ENCODE data around the gene PPM1H.
"Not testable (repeated sequence)": the region's sequence is repeated elsewhere in the genome, so short reads cannot be mapped to it uniquely, and the experiment has no call there.

Gene PPM1H

DNA sequence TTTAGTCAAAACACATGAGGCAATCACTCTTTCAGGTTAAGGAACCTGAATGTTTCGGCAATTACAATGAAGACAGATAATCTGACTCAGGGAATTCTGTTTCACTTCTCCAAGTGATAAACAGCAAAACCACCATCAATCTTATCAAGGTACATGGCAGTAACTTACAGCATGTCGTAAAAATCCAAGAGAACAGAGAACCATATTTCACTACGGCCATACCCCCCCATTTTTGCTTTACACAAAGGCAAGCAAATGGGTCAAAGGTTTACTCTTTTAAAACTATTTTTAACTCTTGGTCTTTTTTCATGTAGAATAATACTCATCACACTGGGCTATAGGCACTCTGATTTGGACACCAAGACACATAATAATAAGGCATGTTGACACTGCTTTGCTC is 102.4 kb downstream of the PPM1H start:
- no peak for DNase-seq

DNA sequence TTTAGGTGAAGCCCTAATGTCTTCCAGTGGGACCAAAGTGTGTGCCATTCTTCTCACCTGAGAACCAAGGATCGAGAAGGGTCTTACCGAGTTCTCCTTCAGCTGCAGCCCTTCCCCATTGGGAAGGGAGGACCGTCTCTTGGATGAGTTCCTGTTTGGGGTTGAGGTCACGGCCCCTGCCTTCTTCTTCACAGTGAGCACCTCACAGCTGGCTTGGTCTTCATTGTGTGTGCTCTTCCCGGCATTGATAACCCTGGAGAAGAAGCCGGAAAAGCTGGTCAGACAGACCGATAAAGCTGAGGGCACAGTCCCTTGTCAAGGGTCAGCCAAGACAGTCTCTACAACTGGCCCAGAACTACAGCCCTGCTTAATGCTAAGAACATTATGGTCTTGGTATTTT is 102.9 kb downstream of the PPM1H start:
- DNase-seq, result no peak

DNA sequence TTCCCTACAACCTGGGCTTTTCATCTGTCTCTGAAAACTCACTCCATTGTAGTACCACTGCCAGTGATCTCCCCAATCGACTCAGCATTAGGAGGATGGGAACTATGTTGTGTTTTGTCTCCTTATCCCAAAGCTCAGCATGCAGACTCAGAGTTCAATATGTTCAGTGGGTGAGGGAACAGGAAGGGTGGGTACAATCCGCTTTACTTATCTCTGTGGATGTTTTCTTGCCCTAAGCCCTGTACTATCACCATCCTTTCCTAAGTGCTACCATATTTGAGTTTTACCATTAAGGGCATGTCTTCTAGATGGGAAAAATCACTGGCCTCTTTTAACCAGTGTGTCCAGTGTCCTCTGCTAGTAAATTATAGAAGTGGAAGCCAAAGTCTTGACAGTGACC is 107.1 kb downstream of the PPM1H start:
- DNase-seq, result no peak

DNA sequence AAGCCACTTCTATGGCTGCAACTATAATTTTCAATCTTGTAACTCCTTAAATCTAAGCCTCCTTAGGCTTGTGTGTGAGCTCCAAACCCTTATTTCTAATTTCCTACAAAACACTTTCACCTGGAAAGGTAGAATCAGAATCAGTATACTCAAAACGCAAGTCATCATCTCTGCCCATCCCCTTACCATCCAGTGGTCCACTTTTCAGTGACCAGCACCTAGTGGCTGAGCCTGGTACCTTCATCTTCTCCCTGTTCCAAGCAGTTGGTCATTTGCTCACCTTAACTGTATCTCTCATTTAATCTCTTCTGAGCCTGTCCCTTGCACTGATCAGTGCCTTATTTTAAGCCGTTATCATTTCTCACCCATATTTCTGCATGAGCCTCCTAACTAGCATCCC is 107.9 kb downstream of the PPM1H start:
- no peak for DNase-seq

DNA sequence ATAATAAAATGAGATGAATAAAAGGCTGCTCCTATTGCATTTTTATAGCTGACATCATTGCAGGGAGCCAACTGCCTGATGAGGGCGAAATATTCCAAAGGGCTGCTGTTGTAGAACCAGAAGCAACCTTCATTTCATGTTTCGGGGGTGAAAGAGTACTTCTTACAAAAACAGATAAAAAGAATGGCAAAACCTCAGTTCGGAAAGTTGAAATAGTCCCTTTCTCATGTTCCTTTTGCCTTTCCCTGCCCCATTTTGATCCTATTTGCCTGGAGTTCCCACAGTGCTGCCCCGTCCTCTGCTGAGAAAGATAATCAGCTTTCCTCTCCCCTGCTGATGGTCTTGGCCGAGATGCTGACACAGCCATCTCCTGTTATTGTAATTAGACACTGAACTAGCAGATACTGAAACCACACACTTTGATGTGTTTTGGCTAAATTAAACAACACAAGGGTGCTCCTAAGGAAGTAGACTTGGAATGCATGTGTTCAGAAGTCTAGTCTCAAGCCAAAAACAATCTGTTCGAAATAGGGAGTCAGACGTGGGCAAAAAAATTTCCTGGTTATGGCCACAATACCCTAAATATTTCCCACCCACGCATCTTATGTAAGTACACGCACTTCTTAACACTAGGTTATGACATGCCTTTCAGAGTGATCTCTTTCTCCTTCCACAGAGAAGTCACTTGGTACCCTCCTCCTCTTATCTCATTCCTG is 117.2 kb downstream of the PPM1H start:
- no peak for DNase-seq

DNA sequence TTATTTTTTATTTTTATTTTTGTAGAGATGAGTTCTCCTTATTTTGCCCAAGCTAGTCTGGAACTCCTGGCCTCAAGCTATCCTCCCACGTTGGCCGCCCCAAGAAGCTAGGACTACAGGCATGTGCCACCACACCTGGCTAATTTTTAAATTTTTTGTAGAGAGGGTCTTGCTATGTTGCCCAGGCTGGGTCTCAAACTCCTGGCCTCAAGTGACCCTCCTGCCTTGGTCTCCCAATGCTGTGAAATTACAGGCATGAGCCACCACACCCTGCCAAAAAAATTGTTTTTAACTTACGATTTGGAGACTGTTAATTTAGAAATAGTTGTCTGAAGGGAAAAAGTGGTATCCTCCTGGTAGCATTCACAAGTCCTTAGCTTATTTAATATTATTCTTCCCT is 120.7 kb downstream of the PPM1H start:
- no peak for DNase-seq

DNA sequence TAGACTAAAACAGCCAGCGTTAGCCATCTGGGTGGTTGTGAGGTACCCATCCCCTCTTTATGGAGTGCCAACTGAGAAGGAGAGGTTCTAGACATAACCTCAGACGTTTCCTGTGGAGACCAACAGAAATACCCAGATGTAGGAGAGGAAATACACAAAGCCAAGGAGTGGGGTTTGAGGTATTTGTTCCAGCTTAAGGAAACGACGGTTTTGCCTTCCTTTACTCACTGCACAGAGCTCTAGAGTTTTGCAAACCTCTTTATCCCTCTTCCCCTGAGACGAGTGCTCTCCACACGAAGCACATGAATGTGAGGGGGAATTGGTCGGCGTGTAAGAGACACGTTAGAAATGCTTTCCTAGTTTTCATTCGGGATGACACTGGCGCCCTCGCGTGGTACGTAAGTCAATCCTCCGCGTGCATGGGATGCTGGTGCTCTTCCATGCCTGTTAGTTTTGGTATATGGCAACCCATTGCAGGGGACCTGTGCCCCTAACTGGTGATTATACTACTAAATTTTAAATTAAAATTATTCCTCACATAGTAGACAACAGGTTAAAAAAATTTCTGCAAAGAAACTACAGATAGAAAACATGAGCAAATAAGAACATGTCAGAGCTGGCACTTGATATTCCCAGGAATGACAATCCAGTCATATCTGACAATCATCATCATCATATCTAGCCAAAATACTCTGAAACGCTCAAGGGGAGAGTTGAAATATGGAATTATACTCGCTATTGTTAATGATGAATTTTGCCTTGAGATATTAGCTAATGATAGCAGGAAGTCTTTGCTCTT is 121.7 kb downstream of the PPM1H start:
- peak; percentile 51 for DNase-seq

DNA sequence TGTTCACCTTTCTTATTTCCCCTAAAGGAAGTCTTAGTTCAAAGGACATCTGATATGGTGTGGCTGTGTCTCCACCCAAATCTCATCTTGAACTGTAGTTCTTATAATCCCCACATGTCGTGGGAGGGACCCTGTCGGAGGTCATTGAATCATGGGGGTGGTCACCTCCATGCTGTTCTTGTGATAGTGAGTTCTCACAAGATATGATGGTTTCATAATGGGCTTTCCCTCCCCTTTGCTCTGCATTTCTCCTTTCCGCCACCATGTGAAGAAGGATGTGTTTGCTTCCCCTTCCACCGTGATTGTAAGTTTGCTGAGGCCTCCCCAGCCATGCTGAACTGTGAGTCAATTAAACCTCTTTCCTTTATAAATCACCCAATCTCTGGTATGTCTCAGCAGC is 123.5 kb downstream of the PPM1H start:
- not testable (repeated sequence) for DNase-seq

DNA sequence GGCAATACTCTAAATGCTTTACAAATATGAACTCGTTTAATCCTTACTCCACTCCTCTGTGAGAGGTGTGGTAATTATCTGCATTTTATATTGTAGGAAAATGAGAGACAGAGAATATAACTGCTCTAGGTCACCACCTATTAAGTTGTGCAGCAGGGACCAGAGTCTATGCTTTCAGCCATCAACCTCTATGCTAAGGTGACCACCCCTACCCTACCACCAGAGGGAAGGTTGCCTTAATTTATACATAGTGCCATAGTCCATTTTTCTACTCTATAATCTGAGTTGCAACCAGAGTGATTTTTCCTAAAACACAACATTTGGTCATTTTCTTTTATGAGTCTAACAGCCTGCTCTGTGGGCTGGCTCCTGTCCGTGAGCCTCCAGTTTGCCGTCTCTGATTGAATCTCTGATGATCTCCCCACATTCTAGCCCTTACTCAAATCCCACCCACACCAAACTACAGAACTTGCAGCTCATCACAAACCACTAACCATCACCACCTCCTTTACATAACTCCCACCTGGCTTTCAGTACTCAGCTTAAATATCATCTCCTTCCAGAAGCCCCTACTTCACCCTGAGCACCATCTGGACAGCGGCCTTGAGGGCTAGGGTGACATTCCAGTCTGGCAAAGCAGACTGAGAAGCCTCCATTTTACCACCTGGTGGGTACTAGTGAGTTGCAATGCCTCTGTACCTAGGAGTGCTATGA is 126.6 kb downstream of the PPM1H start:
- DNase-seq, result peak; percentile 20

DNA sequence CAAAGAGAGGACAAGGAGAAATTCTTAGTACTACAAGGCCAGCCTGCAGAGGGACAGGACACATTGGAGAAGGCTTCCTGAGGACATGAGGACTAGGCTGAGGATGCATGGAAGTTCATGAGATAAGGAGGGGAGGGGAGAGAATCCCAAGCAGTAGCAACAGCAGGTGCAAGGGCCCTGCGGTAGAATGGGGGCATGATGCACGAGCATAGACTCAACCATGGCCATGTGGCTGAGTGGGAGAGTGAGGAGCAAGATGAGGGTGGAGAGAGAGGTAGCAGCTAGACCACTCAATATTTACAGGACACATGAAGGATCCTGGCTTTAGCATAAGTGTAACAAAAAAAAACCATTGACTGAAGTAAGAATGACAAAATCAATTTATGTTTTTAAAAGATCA is 128.1 kb downstream of the PPM1H start:
- DNase-seq, result no peak

DNA sequence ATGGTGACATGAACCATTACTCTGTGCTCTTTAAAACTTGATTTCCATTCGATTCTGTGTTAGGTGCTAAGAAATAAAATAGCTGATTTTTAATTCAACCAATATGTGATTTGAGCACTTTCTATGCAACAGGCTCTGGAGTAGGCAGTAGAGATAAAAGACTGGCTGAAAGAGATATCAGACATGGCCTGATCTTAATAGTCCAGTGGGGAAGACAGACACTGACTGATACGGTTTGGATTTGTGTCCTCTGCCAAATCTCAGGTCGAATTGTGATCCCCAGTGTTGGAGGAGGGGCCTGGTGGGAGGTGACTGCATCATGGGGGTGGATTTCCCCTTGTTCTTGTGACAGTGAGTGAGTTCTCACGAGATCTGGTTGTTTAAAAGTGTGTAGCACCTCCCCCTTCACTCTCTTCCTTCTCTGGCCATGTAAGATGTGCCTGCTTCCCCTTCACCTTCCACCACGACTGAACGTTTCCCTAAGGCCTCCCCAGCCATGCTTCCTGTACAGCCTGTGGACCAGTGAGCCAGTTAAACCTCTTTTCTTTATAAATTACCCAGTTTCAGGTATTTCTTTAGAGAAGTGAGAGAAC is 128.6 kb downstream of the PPM1H start:
- DNase-seq, result no peak

DNA sequence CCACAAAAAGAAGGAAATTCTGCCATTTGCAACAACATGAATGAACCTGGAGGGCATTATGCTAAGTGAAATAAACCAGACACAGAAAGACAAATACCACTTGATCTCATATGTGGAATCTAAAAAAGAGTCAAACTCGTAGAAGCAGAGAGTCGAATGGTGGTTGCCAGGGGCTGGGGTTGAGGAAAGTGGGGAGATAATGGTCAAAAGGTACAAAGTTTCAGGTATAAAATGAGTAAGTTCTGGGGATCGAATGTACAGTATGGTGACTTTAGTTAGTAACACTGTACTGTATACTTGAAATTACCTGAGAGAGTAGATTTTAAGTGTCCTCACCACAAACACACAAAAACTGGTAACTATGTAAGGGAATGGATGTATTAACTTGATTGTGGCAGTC is 129.4 kb downstream of the PPM1H start:
- DNase-seq, result no peak

DNA sequence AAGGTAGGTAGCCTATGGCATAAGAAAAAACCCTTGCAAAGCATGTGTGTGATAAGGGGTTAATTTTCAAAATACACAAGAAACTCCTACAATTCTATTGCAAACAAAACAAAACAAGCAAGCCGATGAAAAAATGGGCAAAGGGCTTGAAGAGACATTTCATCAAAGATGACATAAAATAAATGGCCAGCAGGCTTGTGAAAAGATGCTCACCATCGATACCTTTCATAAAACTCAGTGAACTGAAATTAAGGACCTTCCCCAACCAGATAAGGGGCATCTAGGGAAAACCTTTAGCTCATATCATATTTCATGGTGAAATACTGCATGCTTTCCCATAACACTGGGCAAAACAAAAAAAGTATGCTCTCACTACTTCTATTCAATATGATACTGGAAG is 131.2 kb downstream of the PPM1H start:
- no peak for DNase-seq

DNA sequence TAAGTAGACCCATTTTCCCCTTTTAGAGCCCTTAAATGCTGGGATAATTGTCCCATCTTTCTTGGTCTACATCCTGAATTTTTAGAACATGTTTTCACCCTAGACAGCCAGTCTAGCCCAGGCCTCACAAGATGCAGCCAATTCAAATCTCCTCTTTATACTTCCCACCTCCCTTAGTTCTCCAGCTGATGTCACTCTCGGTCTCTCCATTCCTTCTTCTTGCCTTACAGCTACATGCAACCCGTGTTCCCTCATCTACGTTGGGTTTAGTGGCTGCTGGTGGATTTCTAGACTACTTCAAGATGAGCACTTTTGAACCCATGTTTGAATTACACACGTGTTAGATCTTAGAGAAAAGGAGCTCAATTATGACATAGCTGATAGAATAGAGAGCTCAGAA is 132.0 kb downstream of the PPM1H start:
- DNase-seq, result no peak

DNA sequence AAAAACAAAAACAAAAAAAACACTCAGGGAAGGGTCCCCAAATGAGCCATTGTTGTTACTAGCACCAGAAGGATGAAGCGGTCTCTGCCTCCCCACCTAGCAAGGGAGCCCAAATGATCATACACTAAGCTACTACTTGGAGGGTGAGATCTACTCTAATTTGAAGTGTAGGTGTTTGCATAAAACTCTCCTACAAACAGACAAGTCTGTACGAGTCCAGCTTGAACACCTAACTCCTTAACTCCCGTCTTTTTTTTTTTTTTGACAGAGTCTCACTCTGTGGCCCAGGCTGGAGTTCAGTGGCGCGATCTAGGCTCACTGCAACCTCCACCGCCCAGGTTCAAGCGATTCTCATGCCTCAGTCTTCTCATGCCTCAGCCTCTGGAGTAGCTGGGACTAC is 132.6 kb downstream of the PPM1H start:
- no peak for DNase-seq

DNA sequence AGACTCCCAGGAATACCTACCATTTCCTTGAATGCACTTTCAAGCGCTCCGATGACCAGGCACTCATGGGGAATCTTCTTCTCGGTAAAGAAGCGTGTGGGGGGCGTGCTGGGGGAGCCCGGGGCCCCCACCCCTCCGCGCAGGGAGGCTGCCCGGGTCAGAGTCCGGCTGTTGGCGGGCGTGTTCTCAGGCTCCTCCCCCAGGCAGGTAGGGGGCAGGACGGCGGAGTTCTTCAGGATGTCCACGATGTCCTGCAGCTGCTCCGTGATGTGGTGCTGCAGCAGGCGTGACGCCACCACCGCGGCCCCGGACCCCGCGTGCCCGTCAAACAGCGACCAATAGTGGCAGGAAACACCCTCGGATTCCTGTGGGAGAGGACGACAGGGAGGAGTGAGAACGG is 133.2 kb downstream of the PPM1H start:
- DNase-seq, result no peak

DNA sequence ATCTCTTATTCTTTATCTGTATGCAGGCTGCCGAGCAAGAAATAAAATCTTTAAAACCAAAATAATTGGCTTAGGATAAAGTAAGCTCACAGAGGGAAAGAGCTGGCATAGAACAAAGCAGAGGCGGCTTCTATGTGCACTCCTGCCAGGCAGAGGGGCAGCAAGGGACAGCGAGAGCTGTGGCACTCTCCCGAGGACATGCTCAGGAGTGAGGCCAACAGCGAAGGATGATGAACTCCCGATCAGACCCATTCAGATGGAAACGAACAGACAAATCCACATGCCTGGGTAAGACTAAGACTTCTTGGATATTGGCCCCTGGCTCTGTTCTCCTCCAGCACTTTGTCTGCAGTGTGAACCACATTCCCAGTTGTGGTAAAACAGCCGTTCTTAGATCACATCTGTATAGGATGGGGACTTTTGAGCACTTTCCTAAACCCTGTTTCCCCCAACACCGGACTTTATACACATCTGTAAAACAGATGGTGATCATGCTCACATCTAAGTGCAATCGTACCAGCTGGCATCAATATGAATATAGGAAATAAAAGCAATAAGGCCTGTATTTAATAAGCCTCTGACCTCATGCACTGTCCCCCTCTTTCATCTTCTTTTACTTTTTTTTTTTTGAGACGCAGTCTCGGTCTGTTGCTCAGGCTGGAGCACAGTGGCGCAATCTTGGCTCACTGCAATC is 134.1 kb downstream of the PPM1H start:
- no peak for DNase-seq

DNA sequence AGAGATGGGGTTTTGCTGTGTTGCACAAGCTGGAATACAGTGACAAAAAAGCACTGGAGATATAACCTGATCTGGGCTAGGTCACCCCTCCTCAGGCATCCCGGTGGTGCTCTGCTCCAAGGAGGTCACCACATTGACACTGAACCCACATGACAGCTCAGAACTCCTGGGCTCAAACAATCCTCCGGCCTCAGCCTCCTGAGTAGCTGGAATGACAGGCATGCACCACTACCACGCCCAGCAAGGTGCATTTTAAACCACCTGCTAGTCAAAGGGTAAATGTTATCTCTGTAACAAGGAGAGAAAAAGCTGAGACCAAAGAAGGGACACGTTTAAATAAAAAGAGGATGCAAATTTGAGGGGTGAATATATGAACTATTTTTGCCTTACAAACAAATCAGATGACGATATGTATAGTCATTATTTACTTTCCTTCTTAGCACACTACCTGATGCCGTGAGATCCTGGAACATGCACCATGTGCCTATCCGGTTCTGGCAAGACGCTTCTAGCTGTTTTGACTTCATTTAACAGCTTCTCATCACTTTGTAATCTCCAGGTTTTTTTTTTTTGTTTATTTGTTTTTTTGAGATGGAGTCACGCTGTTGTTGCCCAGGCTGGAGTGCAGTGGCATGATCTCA is 135.1 kb downstream of the PPM1H start:
- no peak for DNase-seq

DNA sequence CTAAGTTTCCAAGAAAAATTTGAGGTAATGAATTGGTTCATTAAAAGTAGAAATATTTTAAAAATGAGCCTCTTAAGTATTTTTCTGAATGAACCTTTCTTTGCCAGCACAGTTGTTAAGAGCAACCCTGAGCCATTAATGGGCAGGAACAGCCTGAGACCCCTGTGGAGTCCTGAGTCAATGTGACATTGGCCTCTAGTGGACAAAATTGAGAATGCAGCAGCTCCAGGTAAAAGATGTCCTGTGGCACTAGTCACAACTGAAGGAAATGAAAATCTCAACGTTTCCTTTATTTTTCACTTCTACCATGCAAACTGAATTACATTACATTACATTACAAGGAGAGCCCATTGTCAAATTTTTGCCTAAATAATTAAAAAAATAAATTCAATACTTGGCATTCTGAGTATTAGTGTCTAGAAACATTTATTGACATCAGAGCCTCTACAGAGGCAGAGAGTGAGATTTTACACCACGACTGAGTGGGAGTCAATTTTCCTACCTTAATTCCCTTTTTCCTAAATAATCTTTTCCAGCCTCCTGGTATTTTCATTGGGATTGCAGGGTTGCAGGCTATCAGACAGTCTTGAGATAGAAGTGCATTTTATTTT is 135.7 kb downstream of the PPM1H start:
- peak; percentile 73 for DNase-seq

DNA sequence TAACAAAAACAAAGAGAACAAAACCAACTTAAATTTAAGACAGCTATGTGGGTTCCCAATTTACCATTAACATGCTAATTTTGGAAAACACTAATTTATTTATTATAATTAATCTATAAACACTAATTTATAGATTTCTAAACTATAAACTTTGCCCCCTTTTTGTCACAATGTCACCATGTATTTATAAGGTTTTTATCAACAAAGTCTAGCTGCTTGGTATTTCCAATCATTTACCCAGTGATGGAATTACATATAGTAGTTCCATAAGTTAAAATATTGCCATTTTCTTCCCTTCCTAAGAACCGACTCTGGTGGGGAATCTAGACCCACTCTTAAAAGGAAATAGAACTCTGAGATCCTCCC is 140.7 kb downstream of the PPM1H start:
- no peak for DNase-seq

DNA sequence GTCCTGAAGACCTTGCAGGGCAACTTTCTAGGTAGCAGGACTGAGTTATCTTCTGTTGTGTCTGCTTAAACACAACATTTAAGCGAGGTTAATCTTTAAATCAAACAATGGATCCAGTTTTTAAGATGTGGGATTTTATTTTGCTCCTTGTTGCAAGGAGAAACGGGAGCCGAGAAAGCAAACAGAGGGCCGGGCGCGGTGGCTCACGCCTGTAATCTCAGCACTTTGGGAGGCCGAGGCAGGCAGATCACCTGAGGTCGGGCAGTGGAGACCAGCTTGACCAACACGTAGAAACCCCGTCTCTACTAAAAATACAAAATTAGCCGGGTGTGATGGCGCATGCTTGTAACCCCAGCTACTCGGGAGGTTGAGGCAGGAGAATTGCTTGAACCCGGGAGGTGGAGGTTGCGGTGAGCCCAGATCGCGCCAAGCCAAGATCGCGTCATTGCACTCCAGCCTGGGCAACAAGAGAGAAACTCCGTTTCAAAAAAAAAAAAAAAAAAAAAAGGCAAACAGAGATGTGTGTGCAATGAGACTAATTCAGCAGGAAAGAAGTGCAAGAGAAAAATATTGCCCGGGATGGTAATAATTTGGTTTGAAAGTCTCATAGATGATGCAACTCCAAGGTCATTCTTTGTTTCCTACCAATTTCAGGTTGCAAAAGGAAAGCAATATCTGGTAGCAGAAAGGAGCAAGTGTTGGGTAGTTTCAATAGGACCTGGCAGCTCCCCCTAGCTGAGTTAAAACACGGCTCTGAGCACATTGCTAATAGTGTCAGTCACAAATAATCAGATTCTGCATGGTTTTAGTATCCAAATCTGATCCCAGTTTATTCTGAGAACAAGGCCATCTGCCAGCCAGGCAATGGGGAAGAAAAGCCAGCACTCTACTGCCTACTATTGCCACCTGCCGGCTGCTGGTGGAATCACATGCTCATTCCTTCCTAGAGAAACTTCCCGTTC is 141.4 kb downstream of the PPM1H start:
- DNase-seq, result peak; percentile 73
